ENCODE results near the gene FAM13B.

Gene FAM13B

DNA sequence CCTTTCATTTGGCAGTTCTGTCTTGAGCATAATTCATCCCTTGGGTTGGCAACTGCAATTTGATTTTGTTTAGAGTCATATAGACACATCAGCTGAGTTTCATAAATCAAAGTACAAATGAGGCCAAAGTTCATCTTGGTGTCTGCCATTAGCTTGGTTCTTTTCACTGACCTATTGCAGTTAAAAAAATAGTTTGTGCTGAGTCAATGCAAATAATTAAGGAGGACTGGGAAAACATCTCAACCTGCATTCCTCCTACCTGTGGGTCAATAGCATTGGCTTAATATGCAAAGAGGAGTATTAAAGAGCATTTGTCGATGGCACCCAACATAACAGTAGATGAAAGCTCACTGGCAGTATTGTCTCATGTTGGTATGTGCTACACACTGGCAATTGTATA is 142.0 kb downstream of the FAM13B start:
- DNase-seq, result no peak

DNA sequence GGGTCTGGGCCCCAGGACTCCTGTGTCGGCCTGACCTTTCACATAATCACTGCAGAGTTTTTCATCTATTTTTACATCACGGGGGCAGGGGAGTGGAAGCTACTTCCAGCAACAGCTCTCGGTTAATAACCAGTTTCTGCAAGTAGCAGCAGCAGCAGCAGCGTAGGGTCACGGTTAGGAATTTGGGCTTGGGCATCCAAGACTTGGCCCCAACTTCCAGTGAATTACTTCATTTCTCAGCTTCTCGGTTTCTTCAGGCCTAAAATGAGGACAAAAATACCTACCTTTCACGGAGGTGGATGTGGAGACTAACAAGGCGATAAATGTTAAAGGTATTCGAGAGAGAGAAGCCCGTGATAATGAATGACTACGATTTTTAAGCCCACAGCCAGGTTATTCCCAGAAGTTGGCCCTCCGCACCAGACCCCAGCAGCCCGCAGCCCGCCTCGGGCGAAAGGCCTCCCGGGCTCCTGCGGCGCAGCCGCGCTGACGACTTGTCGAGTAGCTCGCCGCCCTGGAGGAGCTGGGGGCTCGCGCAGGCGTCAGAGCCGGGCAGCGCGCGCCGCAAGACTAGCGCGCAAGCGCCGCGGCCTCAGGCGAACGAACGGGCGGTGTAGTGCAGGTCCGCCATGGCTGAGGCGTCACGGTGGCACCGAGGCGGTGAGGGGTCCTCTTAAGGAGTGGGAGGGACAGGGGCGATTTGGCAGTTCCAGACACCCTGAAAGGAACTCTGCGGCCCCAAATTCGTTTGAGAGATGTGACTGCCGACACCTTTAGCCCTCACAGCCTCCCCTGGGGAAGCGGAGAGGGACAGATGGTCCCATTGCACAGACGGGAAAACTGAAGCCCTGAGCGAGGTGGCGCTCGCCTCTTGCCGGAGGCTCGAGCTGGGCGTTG is 143.8 kb downstream of the FAM13B start, which contains the start of gene PKD2L2:
TSS of gene PKD2L2 (plus strand) at position 595 of the 897 bp plus-strand sequence. CDS start at position 630, 35 bp downstream.
- peak; percentile 74 for DNase-seq

DNA sequence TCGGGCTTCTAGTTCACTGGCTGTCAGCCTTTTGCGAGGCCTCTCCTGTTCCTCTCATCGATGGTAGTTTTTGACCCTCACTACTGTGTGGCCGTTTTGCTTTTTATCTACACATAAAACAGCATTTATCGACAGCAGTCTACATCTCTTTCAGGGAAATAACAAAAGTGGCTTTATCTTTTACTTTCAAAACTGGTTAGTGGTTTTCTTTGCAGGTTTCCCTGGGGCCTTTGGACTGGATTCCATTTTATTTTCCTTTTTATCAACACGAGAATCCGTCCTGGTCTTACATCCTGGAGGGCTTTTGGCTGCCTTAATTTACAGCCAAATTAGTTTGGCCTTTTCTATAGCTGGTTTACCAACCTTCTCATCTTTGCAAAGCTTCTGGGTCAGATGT is 144.4 kb downstream of the FAM13B start:
- no peak for DNase-seq
